ENCODE data around the gene PATE3.

PATE3 gene

GRCh38 chr11:125768336-125769046, 19.4 kb upstream of the PATE3 start:
- no peak overlapping the region for H3K27ac ChIP-seq (ENCODE audit: low read depth, low read length)

DNA sequence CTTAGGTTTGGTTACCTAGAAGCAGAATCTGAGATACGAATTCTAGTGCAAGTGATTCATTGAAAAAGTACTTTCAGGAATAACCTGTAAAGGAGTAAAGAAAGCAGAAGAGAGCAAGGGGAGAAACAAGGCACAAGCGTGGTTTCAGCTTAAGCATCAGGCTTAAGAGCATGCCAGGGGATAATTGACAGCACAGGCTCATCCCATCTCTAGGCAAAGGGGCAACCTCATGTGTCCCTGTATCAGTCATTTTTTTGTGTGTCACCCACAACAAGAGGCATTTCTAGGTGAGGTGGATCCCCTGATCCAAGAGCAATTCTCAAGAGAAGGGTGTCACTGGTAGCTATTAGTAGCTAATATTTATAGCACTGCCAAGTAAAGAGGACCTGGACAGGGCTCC, 17.3 kb upstream of the PATE3 start:
- H3K36me3 ChIP-seq (ENCODE audit: control insufficient read depth, low read length) = no peaks in the 10 kb centered on the region
- H4K20me1 ChIP-seq (ENCODE audit: control insufficient read depth, insufficient read depth, low read depth, low read length) = no peaks in the 10 kb centered on the region
- no peak overlapping the region for H3K4me2 ChIP-seq (ENCODE audit: low read length)
- peaks cover 2% of the 10 kb centered on the region; the same call in 1 of the 2 replicates for H3K27me3 ChIP-seq (ENCODE audit: control insufficient read depth, low read length)
- no peak for TF ChIP-seq EZH2phosphoT487 (IDR thresholded peaks at IDR 0.05; ENCODE audit: borderline replicate concordance, low read length)
- TF ChIP-seq, protein P1, sequence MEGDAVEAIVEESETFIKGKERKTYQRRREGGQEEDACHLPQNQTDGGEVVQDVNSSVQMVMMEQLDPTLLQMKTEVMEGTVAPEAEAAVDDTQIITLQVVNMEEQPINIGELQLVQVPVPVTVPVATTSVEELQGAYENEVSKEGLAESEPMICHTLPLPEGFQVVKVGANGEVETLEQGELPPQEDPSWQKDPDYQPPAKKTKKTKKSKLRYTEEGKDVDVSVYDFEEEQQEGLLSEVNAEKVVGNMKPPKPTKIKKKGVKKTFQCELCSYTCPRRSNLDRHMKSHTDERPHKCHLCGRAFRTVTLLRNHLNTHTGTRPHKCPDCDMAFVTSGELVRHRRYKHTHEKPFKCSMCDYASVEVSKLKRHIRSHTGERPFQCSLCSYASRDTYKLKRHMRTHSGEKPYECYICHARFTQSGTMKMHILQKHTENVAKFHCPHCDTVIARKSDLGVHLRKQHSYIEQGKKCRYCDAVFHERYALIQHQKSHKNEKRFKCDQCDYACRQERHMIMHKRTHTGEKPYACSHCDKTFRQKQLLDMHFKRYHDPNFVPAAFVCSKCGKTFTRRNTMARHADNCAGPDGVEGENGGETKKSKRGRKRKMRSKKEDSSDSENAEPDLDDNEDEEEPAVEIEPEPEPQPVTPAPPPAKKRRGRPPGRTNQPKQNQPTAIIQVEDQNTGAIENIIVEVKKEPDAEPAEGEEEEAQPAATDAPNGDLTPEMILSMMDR (IDR thresholded peaks at IDR 0.05; ENCODE audit: low read depth, low read length, poor library complexity, severe bottlenecking) = no peak
- H3K4me3 ChIP-seq (ENCODE audit: low read length) = no peak overlapping the region
- no peaks in the 10 kb centered on the region for H3K79me2 ChIP-seq (ENCODE audit: control insufficient read depth, low read length)
- no peak overlapping the region for H3K27ac ChIP-seq (ENCODE audit: low read depth, low read length)
- H3F3A ChIP-seq (ENCODE audit: control insufficient read depth, insufficient read depth) = no peaks in the 10 kb centered on the region
- no peaks in the 10 kb centered on the region for H3K9me3 ChIP-seq (ENCODE audit: control insufficient read depth, insufficient read depth, low read length)
- H3K9me2 ChIP-seq (replicated peaks; ENCODE audit: control insufficient read depth, low read length) = no peaks in the 10 kb centered on the region
- no peaks in the 10 kb centered on the region for H3K4me1 ChIP-seq (ENCODE audit: control insufficient read depth, low read length)

More at GRCh38 chr11:125768336-125769046, 19.4 kb upstream of the PATE3 start:
- Histone ChIP-seq H3K4me1 (ENCODE audit: control insufficient read depth, low read length) (no peaks in the 10 kb centered on the region), H3K79me2 (ENCODE audit: control insufficient read depth, low read length) (no peaks in the 10 kb centered on the region), H3K4me3 (ENCODE audit: low read length) (no peak overlapping the region), H3K9me3 (ENCODE audit: control insufficient read depth, insufficient read depth, low read length) (no peaks in the 10 kb centered on the region), H3F3A (ENCODE audit: control insufficient read depth, insufficient read depth) (no peaks in the 10 kb centered on the region), H4K20me1 (ENCODE audit: control insufficient read depth, insufficient read depth, low read depth, low read length) (no peaks in the 10 kb centered on the region), H3K9me2 (replicated peaks; ENCODE audit: control insufficient read depth, low read length) (no peaks in the 10 kb centered on the region), H3K4me2 (ENCODE audit: low read length) (no peak overlapping the region), H3K36me3 (ENCODE audit: control insufficient read depth, low read length) (no peaks in the 10 kb centered on the region), H3K27me3 (ENCODE audit: control insufficient read depth, low read length) (peaks cover 7% of the 10 kb centered on the region; the same call in 1 of the 2 replicates)
- TF ChIP-seq, protein P1 (IDR thresholded peaks at IDR 0.05; ENCODE audit: low read depth, low read length, poor library complexity, severe bottlenecking) = no peak
- TF ChIP-seq EZH2phosphoT487 (IDR thresholded peaks at IDR 0.05; ENCODE audit: borderline replicate concordance, low read length) = no peak

DNA sequence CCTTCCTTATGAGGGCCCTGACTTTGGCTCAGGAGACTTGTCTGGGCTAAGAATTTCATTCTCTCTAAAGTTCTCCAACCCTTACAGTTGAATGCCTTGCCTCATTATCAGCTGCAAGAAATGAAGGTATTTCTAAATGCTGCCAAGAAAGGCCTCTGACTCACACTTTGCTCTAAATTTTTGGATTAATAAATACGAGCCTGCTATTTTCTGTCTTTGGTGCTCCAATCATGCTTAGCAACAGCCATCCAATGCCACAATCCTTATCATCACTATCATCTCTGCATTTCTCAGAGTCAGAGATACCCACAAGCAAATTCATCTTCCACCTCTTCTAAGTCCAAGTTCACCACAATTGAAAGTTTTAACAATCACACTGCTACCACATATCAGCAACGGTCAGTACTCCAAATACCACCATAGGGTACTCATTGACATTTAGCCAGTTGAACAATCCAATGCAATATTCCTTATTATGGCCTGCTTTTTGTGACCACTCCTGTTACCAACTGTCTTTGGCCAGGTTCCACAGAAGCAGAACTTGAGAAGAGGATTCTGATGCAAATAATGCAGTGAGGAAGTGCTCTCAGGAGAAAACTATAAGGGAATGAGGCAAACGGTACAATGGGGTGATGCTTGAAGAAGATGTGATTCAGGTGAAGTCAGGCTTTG, 15.0 kb upstream of the PATE3 start:
- H3K27ac ChIP-seq (ENCODE audit: low read depth, low read length) = no peak overlapping the region
- H3F3A ChIP-seq (ENCODE audit: control insufficient read depth, insufficient read depth) = no peaks in the 10 kb centered on the region
- no peaks in the 10 kb centered on the region for H3K4me1 ChIP-seq (ENCODE audit: control insufficient read depth, low read length)
- peaks cover 2% of the 10 kb centered on the region for H3K27me3 ChIP-seq (ENCODE audit: control insufficient read depth, low read length)
- TF ChIP-seq, protein P1 (IDR thresholded peaks at IDR 0.05; ENCODE audit: low read depth, low read length, poor library complexity, severe bottlenecking) = no peak
- no peak for TF ChIP-seq EZH2phosphoT487 (IDR thresholded peaks at IDR 0.05; ENCODE audit: borderline replicate concordance, low read length)
- H3K9me3 ChIP-seq (ENCODE audit: control insufficient read depth, insufficient read depth, low read length) = no peaks in the 10 kb centered on the region
- no peak overlapping the region for H3K4me2 ChIP-seq (ENCODE audit: low read length)
- H3K36me3 ChIP-seq (ENCODE audit: control insufficient read depth, low read length) = no peaks in the 10 kb centered on the region
- H3K79me2 ChIP-seq (ENCODE audit: control insufficient read depth, low read length) = no peaks in the 10 kb centered on the region
- H3K4me3 ChIP-seq (ENCODE audit: low read length) = no peak overlapping the region
- H3K9me2 ChIP-seq (replicated peaks; ENCODE audit: control insufficient read depth, low read length) = no peaks in the 10 kb centered on the region
- no peaks in the 10 kb centered on the region for H4K20me1 ChIP-seq (ENCODE audit: control insufficient read depth, insufficient read depth, low read depth, low read length)

Data from DOHH2 (cell line).